ENCODE measurements around the gene CHST15. TPM values are rescaled to one million over a fixed set of nuclear protein-coding genes. Genes with fewer than 3 reads are reported as not detected.

The CHST15 gene
- total and polyA plus RNA-seq, 8 donors = 13.7 to 53.3 (median 17.1) TPM

GRCh38 chr10:124047427-124048152 is 45.8 kb downstream of the CHST15 start:
- DNase-seq = no peak
- no peaks in the 10 kb centered on the region for H3K27me3 ChIP-seq
- H3K27ac ChIP-seq = no peak overlapping the region
- intact Hi-C loops (cut with DNase I) = no loop called here
- peaks cover 0 to 25% of the 10 kb centered on the region in 2 donors for H3K4me1 ChIP-seq
- H3K36me3 ChIP-seq = peaks cover 0 to 18% of the 10 kb centered on the region in 2 donors
- no peak overlapping the region for H3K4me3 ChIP-seq
- no peak for ATAC-seq
- H3K9me3 ChIP-seq = no peaks in the 10 kb centered on the region
- no peak for TF ChIP-seq CTCF (IDR thresholded peaks at IDR 0.05)

GRCh38 chr10:124045801-124046355 is 47.5 kb downstream of the CHST15 start:
- Histone ChIP-seq H3K27ac (no peak overlapping the region), H3K9me3 (no peaks in the 10 kb centered on the region), H3K4me3 (no peak overlapping the region), H3K4me1 (peaks cover 0 to 40% of the 10 kb centered on the region in 2 donors), H3K27me3 (no peaks in the 10 kb centered on the region), H3K36me3 (peaks cover 0 to 32% of the 10 kb centered on the region in 2 donors)
- ATAC-seq = no peak
- TF ChIP-seq CTCF (IDR thresholded peaks at IDR 0.05) = no peak
- no peak for DNase-seq
- intact Hi-C loops (cut with DNase I) = no loop called here

- ATAC-seq (no peak), DNase-seq (no peak)
- Histone ChIP-seq H3K36me3 (peaks cover 0 to 37% of the 10 kb centered on the region in 2 donors), H3K4me1 (peaks cover 0 to 46% of the 10 kb centered on the region in 2 donors), H3K27me3 (no peaks in the 10 kb centered on the region), H3K4me3 (no peak overlapping the region), H3K27ac (no peak overlapping the region), H3K9me3 (no peaks in the 10 kb centered on the region)
- intact Hi-C loops (cut with DNase I) = no loop called here
- no peak for TF ChIP-seq CTCF (IDR thresholded peaks at IDR 0.05)
Measured at GRCh38 chr10:124045276-124045675, 48.1 kb downstream of the CHST15 start.

- Histone ChIP-seq H3K27ac (no peak overlapping the region), H3K4me1 (peaks cover 0 to 55% of the 10 kb centered on the region in 2 donors), H3K27me3 (no peaks in the 10 kb centered on the region), H3K9me3 (no peaks in the 10 kb centered on the region), H3K4me3 (no peak overlapping the region), H3K36me3 (peaks cover 0 to 45% of the 10 kb centered on the region in 2 donors)
- ATAC-seq = no peak
- no peak for DNase-seq
- no peak for TF ChIP-seq CTCF (IDR thresholded peaks at IDR 0.05)
- intact Hi-C loops (cut with DNase I) = no loop called here
Measured at GRCh38 chr10:124044143-124044862, 49.1 kb downstream of the CHST15 start.
